ENCODE results near the gene PDE8A. TPM values are rescaled to one million over a fixed set of nuclear protein-coding genes. Genes with fewer than 3 reads are reported as not detected.
A peak's percentile ranks its signal among the peaks of the same experiment; 100 is the strongest.

The PDE8A gene
- total and polyA plus RNA-seq, 5 experiments from 2014 or later, result 0.90 to 32.3 (median 3.0) TPM

DNA sequence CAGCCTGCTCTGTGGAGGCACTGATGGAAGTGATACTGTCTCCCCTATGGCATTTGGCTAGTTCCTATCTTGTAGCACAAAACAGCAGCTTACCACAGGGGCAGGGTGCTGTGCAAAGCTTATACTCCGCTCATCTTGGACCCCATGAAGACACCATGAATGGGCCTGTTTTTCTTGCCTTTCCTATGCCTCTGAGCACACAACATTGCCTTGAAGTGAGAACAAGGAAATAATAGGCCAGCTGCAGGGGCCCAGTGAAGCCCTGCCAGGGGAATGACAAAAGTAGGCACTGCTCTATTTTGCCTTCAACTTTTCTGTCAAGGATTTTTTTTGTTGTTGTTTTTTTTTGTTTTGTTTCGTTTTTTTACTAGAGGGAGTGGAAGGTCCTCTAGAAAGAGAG is 110.3 kb downstream of the PDE8A start:
- Mint-ChIP-seq H3K4me3 (no peak overlapping the region), H3K4me1 (peaks cover 0 to 1% (median 0%) of the 10 kb centered on the region in 4 donors), H3K27ac (no peak overlapping the region), H3K9me3 (no peaks in the 10 kb centered on the region), H3K27me3 (no peaks in the 10 kb centered on the region), H3K36me3 (peaks cover 17 to 72% (median 46%) of the 10 kb centered on the region in 3 donors)
- POLR2A ChIA-PET, result no interaction called here
- ATAC-seq (no peak), DNase-seq (no peak)

DNA sequence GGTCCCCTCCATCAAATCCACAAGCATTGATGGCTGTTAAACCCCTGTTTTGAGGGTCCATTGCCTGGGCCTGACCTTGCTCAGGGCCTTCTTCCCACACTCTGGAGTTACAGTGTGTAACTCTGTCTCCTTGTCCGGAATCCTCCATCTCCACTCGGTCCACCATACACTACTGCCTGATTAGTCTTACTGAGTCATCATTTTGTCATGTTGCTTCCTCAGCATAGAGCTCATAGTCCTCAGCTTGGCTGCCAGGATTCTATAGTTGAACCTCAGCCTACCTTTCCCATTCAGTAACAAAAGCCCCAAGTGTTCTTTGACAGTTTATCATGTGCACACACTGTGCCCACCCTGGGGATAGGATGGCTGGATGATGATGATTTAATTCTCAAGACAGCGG is 113.0 kb downstream of the PDE8A start:
- no peak overlapping the region for H3K4me3 Mint-ChIP-seq
- no peak overlapping the region for H3K27ac Mint-ChIP-seq
- H3K9me3 Mint-ChIP-seq, result no peaks in the 10 kb centered on the region
- peaks cover 0 to 5% (median 1%) of the 10 kb centered on the region in 4 donors for H3K4me1 Mint-ChIP-seq
- no peak for DNase-seq
- H3K36me3 Mint-ChIP-seq, result peaks cover 9 to 60% (median 36%) of the 10 kb centered on the region in 3 donors
- H3K27me3 Mint-ChIP-seq, result no peaks in the 10 kb centered on the region
- no peak for ATAC-seq
- POLR2A ChIA-PET, result no interaction called here

- DNase-seq, result no peak
- H3K36me3 Mint-ChIP-seq, result peaks cover 9 to 52% (median 32%) of the 10 kb centered on the region in 3 donors
- no peak overlapping the region for H3K4me3 Mint-ChIP-seq
- peaks cover 0 to 7% (median 2%) of the 10 kb centered on the region in 4 donors for H3K4me1 Mint-ChIP-seq
- ATAC-seq, result no peak
- no peaks in the 10 kb centered on the region for H3K27me3 Mint-ChIP-seq
- no peaks in the 10 kb centered on the region for H3K9me3 Mint-ChIP-seq
- H3K27ac Mint-ChIP-seq, result no peak overlapping the region
- POLR2A ChIA-PET, result no interaction called here
Measured at GRCh38 chr15:85095566-85095965, 113.9 kb downstream of the PDE8A start.

GRCh38 chr15:85097250-85097649 is 115.6 kb downstream of the PDE8A start:
- H3K27ac Mint-ChIP-seq, result no peak overlapping the region
- no peak for DNase-seq
- peaks cover 0 to 7% (median 1%) of the 10 kb centered on the region in 4 donors for H3K4me1 Mint-ChIP-seq
- POLR2A ChIA-PET, result no interaction called here
- no peak for ATAC-seq
- no peak overlapping the region for H3K4me3 Mint-ChIP-seq
- no peaks in the 10 kb centered on the region for H3K27me3 Mint-ChIP-seq
- H3K9me3 Mint-ChIP-seq, result no peaks in the 10 kb centered on the region
- peaks cover 9 to 35% (median 22%) of the 10 kb centered on the region in 3 donors for H3K36me3 Mint-ChIP-seq

DNA sequence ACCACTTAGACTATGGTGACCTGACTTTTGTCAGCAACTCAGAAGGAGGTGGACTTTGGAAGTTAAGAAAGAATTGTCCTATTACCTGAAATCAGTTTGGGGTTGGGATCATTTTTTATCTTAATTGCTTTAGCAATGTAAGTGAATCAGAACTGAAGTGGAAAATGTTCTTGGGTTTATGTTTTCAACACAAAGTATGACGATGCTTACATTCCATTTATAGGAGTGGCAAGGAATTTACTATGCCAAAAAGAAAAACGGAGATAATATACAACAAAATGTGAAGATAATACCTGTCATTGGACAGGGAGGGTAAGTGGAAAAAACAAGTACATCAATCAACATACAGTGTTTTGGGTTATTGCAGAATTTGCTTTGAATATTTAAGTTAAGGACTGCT is 116.1 kb downstream of the PDE8A start:
- POLR2A ChIA-PET, result no interaction called here
- ATAC-seq, result no peak
- Mint-ChIP-seq H3K36me3 (peaks cover 9 to 31% (median 17%) of the 10 kb centered on the region in 3 donors), H3K9me3 (no peaks in the 10 kb centered on the region), H3K27me3 (no peaks in the 10 kb centered on the region), H3K27ac (no peak overlapping the region), H3K4me1 (peaks cover 0 to 7% (median 1%) of the 10 kb centered on the region in 4 donors), H3K4me3 (no peak overlapping the region)
- no peak for DNase-seq

- Mint-ChIP-seq H3K9me3 (no peaks in the 10 kb centered on the region), H3K4me3 (no peak overlapping the region), H3K27ac (no peak overlapping the region), H3K36me3 (peaks cover 6 to 20% (median 11%) of the 10 kb centered on the region in 3 donors), H3K27me3 (no peaks in the 10 kb centered on the region), H3K4me1 (peaks cover 0 to 7% (median 5%) of the 10 kb centered on the region in 4 donors)
- POLR2A ChIA-PET, result no interaction called here
- DNase-seq (no peak), ATAC-seq (no peak)
Measured at GRCh38 chr15:85099195-85099803, 117.6 kb downstream of the PDE8A start.

DNA sequence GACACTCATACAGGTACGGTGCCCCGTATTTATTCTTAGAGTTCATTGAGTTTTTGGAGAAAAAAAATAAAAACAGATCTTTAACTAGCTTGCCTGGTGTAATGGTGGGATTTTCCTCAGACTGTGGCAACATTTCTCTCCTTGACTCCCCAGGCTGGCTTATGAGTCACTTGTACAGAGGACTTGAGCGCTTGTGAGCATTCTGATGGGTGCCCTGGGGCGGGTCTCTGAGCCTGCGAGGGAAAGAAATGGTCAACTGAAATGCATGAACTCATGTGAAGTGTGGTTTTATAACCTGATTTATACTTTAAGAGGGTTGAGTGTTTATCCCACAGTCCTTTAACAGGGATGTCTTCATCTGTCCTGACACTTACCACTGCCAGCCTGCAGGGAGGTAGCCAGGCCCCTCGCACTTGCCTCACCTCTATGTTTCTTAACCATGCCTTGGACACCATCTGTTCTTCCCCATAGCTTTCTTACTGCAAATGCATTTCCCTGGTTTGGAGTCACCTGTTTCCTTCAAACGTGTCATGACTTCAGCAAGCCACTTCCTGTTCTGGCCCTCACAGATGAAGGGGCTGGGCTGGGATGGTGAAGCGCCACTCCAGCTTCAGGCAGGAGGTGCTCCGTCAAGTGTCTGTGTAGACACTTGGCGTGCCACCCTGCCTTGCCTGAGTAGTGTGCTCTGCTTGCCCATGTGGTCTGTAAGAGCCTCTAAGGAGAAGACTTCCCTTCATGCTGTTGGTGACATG is 118.7 kb downstream of the PDE8A start:
- Mint-ChIP-seq H3K4me1 (peaks cover 0 to 7% (median 6%) of the 10 kb centered on the region in 4 donors), H3K27ac (no peak overlapping the region), H3K9me3 (no peaks in the 10 kb centered on the region), H3K36me3 (peaks cover 0 to 13% (median 11%) of the 10 kb centered on the region in 3 donors), H3K4me3 (no peak overlapping the region), H3K27me3 (no peaks in the 10 kb centered on the region)
- DNase-seq (peak in 2 of 10 donors; percentile 1 to 14), ATAC-seq (peak; percentile 39 to 80)
- POLR2A ChIA-PET, result no interaction called here

GRCh38 chr15:85104584-85104983 is 122.9 kb downstream of the PDE8A start:
- H3K4me3 Mint-ChIP-seq, result no peak overlapping the region

DNA sequence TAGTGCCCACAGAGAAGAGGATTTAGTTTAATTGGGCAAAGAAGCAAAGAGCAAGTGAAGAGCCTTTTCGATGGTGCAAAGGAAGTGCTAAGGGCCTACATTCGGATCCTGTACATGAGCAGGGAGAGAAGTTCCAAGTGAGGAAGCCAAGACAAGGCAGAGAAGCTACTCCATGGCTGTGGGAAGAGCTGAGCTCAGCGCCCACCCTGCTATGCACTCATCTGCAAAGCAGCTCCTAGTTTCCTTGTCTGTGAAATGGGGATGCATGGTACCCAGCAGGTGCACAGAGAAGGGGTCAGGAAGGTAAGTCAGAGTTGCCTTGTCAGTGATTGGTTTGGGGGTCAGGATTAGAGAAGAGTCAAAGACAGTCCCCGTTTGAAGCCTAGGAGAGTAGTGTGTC is 126.5 kb downstream of the PDE8A start:
- no peak for ATAC-seq
- DNase-seq, result no peak
- H3K27me3 Mint-ChIP-seq, result no peaks in the 10 kb centered on the region
- peaks cover 0 to 22% (median 13%) of the 10 kb centered on the region in 3 donors for H3K36me3 Mint-ChIP-seq
- peaks cover 0 to 6% (median 2%) of the 10 kb centered on the region in 4 donors for H3K4me1 Mint-ChIP-seq
- POLR2A ChIA-PET, result no interaction called here
- H3K27ac Mint-ChIP-seq, result no peak overlapping the region
- H3K4me3 Mint-ChIP-seq, result no peak overlapping the region
- H3K9me3 Mint-ChIP-seq, result no peaks in the 10 kb centered on the region

More at GRCh38 chr15:85104584-85104983, 122.9 kb downstream of the PDE8A start:
- Mint-ChIP-seq H3K27me3 (no peaks in the 10 kb centered on the region), H3K4me1 (peaks cover 0 to 7% (median 4%) of the 10 kb centered on the region in 4 donors), H3K36me3 (peaks cover 0 to 13% (median 7%) of the 10 kb centered on the region in 3 donors), H3K27ac (peak overlapping the region in 1 of 10 donors; percentile 71), H3K9me3 (no peaks in the 10 kb centered on the region)
- POLR2A ChIA-PET, result interaction anchor here (0.6 kb wide), 1 partner anchor 17 kb away, joined by 3 read pairs; no protein-coding TSS in a partner anchor
- ATAC-seq (no peak), DNase-seq (no peak)

- H3K27ac Mint-ChIP-seq, result no peak overlapping the region
- peaks cover 0 to 1% (median 0%) of the 10 kb centered on the region in 4 donors for H3K4me1 Mint-ChIP-seq
- POLR2A ChIA-PET, result no interaction called here
- no peaks in the 10 kb centered on the region for H3K27me3 Mint-ChIP-seq
- H3K9me3 Mint-ChIP-seq, result no peaks in the 10 kb centered on the region
- no peak overlapping the region for H3K4me3 Mint-ChIP-seq
- no peak for ATAC-seq
- peaks cover 0 to 26% (median 12%) of the 10 kb centered on the region in 3 donors for H3K36me3 Mint-ChIP-seq
- DNase-seq, result no peak
Measured at GRCh38 chr15:85109333-85109732, 127.7 kb downstream of the PDE8A start.

DNA sequence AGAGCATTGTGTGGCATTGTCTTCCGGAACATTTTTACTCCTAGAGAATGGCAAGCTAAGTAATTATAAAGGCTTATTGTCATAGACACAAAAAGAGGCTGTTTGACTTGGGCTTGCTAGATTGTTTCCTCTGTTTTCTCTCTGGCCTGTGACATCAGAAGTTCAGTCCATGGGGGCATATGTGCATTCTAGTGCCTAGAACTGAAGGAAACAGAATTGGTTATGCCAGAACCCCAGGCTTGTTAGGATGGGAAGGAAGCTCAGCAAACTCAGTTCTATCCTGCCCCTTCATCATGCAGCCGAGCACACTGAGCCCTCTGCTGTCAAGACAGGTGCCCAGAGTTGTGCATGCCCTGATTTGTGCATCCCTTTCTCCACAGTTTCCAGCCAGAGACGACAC is 131.3 kb downstream of the PDE8A start:
- Mint-ChIP-seq H3K4me1 (no peaks in the 10 kb centered on the region), H3K27me3 (no peaks in the 10 kb centered on the region), H3K9me3 (no peaks in the 10 kb centered on the region), H3K27ac (no peak overlapping the region), H3K4me3 (no peak overlapping the region), H3K36me3 (peaks cover 0 to 57% (median 30%) of the 10 kb centered on the region in 3 donors)
- DNase-seq (no peak), ATAC-seq (no peak)
- POLR2A ChIA-PET, result no interaction called here

DNA sequence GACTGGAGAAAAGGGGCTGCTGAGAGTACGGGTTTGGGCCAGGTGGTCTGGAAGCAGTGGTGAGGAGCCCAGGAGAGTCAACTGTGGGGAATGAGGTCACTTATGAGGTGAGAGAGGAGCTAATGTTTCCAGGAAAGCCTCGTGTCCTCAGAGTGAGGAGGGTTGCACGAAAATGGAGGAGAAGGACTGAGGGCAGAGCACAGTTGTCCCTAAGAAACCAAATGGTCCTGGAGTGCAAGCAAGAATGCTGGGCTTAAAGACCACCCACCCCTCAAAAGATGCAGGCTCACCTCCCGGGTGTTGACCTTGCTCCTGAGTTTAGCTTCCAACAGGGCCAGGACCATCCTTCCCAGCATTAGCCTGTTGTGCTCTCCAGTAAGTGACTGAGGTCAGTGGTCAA is 133.2 kb downstream of the PDE8A start:
- no peak for ATAC-seq
- Mint-ChIP-seq H3K27ac (peak overlapping the region in 2 of 10 donors; percentile 29 to 60), H3K36me3 (peaks cover 0 to 59% (median 35%) of the 10 kb centered on the region in 3 donors), H3K4me1 (peaks cover 0 to 4% (median 0%) of the 10 kb centered on the region in 4 donors), H3K9me3 (no peaks in the 10 kb centered on the region), H3K4me3 (no peak overlapping the region), H3K27me3 (no peaks in the 10 kb centered on the region)
- DNase-seq, result no peak
- POLR2A ChIA-PET, result no interaction called here

DNA sequence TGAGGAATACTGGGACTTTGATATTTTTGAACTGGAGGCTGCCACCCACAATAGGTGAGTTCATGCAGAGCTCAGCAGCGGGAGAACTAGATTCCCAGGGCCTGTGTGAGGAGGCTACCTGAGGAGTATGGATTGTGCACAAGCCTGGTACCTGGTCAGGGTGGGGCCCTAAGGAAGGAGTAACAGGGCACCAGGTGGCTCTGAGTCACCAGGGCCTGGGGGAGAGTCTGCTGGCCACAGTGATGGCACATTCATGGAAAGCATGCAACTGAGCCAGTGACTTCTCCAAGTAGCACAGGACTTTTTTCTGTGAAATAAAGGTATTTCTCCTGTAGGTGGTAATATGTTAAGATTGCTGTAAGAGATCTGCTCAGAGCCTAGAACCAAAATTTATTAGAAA is 134.4 kb downstream of the PDE8A start:
- DNase-seq, result no peak
- Mint-ChIP-seq H3K9me3 (no peaks in the 10 kb centered on the region), H3K36me3 (peaks cover 0 to 63% (median 42%) of the 10 kb centered on the region in 3 donors), H3K27ac (no peak overlapping the region), H3K4me3 (no peak overlapping the region), H3K4me1 (peaks cover 0 to 4% (median 0%) of the 10 kb centered on the region in 4 donors), H3K27me3 (no peaks in the 10 kb centered on the region)
- ATAC-seq, result no peak
- POLR2A ChIA-PET, result no interaction called here

Measured in naive thymus-derived CD8-positive, alpha-beta T cell (primary cell).